ENCODE results near the gene STK24. TPM values are rescaled to one million over a fixed set of nuclear protein-coding genes. Genes with fewer than 3 reads are reported as not detected.

Gene STK24
- total RNA-seq, 1 donor: 82.2 TPM

DNA sequence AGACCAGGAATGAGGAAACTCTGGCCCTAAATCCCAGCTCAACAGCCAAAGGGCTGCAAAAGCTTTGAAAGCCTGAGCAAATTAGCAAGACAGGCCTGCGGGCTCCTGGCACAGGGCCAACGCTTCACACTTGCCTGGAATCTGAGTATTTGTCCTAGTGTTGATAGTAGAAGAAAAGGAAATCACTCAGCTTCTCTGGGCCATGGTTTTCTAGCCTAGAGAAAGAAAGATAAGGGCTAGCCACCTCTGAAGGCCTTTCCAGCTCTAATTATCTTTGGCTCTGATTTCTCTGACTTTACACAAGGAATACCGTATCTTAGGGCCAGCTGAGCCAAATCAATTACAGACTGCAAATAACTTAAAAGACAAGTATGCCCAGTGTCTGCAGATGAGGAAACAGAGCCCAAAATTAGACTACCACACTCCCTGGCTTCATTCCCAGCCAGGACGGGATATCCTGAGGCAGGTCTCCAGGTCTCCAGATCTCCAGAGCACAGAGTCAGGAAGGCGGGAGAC, 69.6 kb downstream of the STK24 start:
- Histone ChIP-seq H3K36me3 (ENCODE audit: insufficient read depth, low read length) (no peaks in the 10 kb centered on the region), H3K9me3 (ENCODE audit: low read depth, low read length) (no peaks in the 10 kb centered on the region), H3K4me3 (ENCODE audit: insufficient read depth, low read length) (no peak overlapping the region), H4K20me1 (ENCODE audit: insufficient read depth, low read length) (peaks cover 19% of the 10 kb centered on the region), H2AFZ (ENCODE audit: low read length) (no peak overlapping the region), H3K4me1 (ENCODE audit: insufficient read depth, low read length) (peaks cover 58% of the 10 kb centered on the region), H3K27me3 (ENCODE audit: insufficient read depth, low read length) (no peaks in the 10 kb centered on the region), H3K27ac (ENCODE audit: low read depth, low read length) (peak overlapping the region; percentile 89), H3K4me2 (ENCODE audit: insufficient read depth, low read length) (peak overlapping the region; percentile 1), H3K79me2 (ENCODE audit: insufficient read depth, low read length) (peaks cover 92% of the 10 kb centered on the region)
- TF ChIP-seq CTCF (IDR thresholded peaks at IDR 0.05; ENCODE audit: extremely low read depth, low read depth, low read length): no peak
- DNase-seq (ENCODE audit: insufficient read length, low spot score, missing footprints): no peak

- no peak overlapping the region for H3K4me3 ChIP-seq (ENCODE audit: insufficient read depth, low read length)
- peaks cover 92% of the 10 kb centered on the region for H3K79me2 ChIP-seq (ENCODE audit: insufficient read depth, low read length)
- no peak for DNase-seq (ENCODE audit: insufficient read length, low spot score, missing footprints)
- peak overlapping the region; percentile 89 for H3K27ac ChIP-seq (ENCODE audit: low read depth, low read length)
- no peak overlapping the region for H2AFZ ChIP-seq (ENCODE audit: low read length)
- no peak for TF ChIP-seq CTCF (IDR thresholded peaks at IDR 0.05; ENCODE audit: extremely low read depth, low read depth, low read length)
- peaks cover 19% of the 10 kb centered on the region for H4K20me1 ChIP-seq (ENCODE audit: insufficient read depth, low read length)
- H3K4me1 ChIP-seq (ENCODE audit: insufficient read depth, low read length): peaks cover 58% of the 10 kb centered on the region
- H3K9me3 ChIP-seq (ENCODE audit: low read depth, low read length): no peaks in the 10 kb centered on the region
- H3K4me2 ChIP-seq (ENCODE audit: insufficient read depth, low read length): no peak overlapping the region
- no peaks in the 10 kb centered on the region for H3K36me3 ChIP-seq (ENCODE audit: insufficient read depth, low read length)
- H3K27me3 ChIP-seq (ENCODE audit: insufficient read depth, low read length): no peaks in the 10 kb centered on the region
Observed at GRCh38 chr13:98506728-98507230, 70.1 kb downstream of the STK24 start.

- no peak overlapping the region for H3K27ac ChIP-seq (ENCODE audit: low read depth, low read length)
- DNase-seq (ENCODE audit: insufficient read length, low spot score, missing footprints): no peak
- peaks cover 19% of the 10 kb centered on the region for H4K20me1 ChIP-seq (ENCODE audit: insufficient read depth, low read length)
- H3K4me1 ChIP-seq (ENCODE audit: insufficient read depth, low read length): peaks cover 58% of the 10 kb centered on the region
- no peaks in the 10 kb centered on the region for H3K27me3 ChIP-seq (ENCODE audit: insufficient read depth, low read length)
- no peak for TF ChIP-seq CTCF (IDR thresholded peaks at IDR 0.05; ENCODE audit: extremely low read depth, low read depth, low read length)
- no peaks in the 10 kb centered on the region for H3K9me3 ChIP-seq (ENCODE audit: low read depth, low read length)
- no peak overlapping the region for H2AFZ ChIP-seq (ENCODE audit: low read length)
- H3K79me2 ChIP-seq (ENCODE audit: insufficient read depth, low read length): peaks cover 93% of the 10 kb centered on the region
- H3K4me2 ChIP-seq (ENCODE audit: insufficient read depth, low read length): no peak overlapping the region
- no peak overlapping the region for H3K4me3 ChIP-seq (ENCODE audit: insufficient read depth, low read length)
- no peaks in the 10 kb centered on the region for H3K36me3 ChIP-seq (ENCODE audit: insufficient read depth, low read length)
Observed at GRCh38 chr13:98506322-98506721, 70.6 kb downstream of the STK24 start.

DNA sequence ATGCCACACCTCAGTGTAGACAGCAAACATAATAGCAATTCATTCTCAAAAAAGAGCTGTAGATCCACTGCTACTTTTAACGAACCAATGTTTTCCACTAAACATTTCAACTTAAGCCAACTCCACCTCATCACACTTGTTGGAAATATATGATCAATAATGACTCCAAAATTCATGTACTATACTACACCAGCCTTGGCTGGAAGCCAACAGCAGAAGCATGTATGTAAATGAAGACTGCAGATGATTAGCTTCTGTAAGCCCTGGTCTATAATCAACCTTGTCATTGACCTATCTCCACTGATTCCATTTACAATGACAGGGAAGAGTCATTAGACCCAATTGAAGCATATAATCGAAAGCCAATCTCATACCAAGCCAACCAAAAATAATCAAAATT, 71.7 kb downstream of the STK24 start:
- Histone ChIP-seq H3K4me1 (ENCODE audit: insufficient read depth, low read length) (peaks cover 57% of the 10 kb centered on the region), H3K4me3 (ENCODE audit: insufficient read depth, low read length) (no peak overlapping the region), H3K27me3 (ENCODE audit: insufficient read depth, low read length) (no peaks in the 10 kb centered on the region), H2AFZ (ENCODE audit: low read length) (no peak overlapping the region), H3K9me3 (ENCODE audit: low read depth, low read length) (no peaks in the 10 kb centered on the region), H3K4me2 (ENCODE audit: insufficient read depth, low read length) (no peak overlapping the region), H3K36me3 (ENCODE audit: insufficient read depth, low read length) (no peaks in the 10 kb centered on the region), H4K20me1 (ENCODE audit: insufficient read depth, low read length) (peaks cover 19% of the 10 kb centered on the region), H3K79me2 (ENCODE audit: insufficient read depth, low read length) (peaks cover 93% of the 10 kb centered on the region), H3K27ac (ENCODE audit: low read depth, low read length) (no peak overlapping the region)
- TF ChIP-seq CTCF (IDR thresholded peaks at IDR 0.05; ENCODE audit: extremely low read depth, low read depth, low read length): no peak
- no peak for DNase-seq (ENCODE audit: insufficient read length, low spot score, missing footprints)

All from osteoblast (primary cell).